GM10266 (cell line): ENCODE data around the gene RPS6KB2.
A peak's percentile ranks its signal among the peaks of the same experiment; 100 is the strongest.
"Not testable (repeated sequence)": the region's sequence is repeated elsewhere in the genome, so short reads cannot be mapped to it uniquely, and the experiment has no call there.

Source experiments
- DNase-seq: peaks from one replicate; pipeline ENCODE4 v3.0.0; 2012; ENCODE audit errors: extremely low spot score
- CTCF ChIP-seq: IDR thresholded peaks from 2 replicates; pipeline ENCODE4 v1.5.1; 2012; ENCODE audit warnings: mild to moderate bottlenecking, low read depth; ENCODE audit not compliant: control insufficient read depth, insufficient read depth; ENCODE audit errors: missing control alignments

The RPS6KB2 gene

DNA sequence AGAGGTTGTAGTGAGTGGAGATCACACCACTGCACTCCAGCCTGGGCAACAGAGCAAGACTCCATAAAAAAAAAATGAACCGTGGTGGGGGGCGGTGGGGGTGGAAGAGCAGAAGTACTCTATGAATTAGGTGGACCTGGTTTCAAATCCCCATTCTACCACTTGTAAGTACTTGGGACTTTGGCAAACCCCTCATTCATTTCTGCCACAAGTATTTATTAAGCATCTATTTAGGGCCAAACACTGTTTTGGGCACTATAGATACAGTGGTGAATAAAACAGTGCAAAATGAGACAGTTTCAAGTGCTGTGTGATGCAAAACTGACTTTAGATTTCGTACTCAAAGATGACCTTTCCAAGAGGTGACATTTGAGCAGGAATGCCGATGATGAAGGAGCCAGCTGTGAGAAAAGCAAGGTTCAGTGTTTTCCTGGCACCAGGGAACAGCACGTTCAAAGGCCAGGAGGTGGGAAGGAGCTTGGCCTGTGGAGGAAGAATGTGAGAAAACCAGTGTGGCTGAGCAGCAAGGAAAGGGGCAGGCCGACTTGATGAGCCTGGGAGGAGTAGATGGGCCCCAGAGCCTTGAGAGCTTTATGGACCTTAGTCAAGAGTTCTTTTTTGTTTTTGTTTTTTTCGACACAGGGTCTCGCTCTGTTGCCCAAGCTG lies 42.2 kb downstream of the RPS6KB2 start:
- DNase-seq, result no peak
- no peak for TF ChIP-seq CTCF

- no peak for TF ChIP-seq CTCF
- DNase-seq, result no peak
These were observed 44.6 kb downstream of the RPS6KB2 start for GRCh38 chr11:67472882-67473281.

GRCh38 chr11:67476692-67477091 lies 48.4 kb downstream of the RPS6KB2 start:
- DNase-seq, result not testable (repeated sequence)

DNA sequence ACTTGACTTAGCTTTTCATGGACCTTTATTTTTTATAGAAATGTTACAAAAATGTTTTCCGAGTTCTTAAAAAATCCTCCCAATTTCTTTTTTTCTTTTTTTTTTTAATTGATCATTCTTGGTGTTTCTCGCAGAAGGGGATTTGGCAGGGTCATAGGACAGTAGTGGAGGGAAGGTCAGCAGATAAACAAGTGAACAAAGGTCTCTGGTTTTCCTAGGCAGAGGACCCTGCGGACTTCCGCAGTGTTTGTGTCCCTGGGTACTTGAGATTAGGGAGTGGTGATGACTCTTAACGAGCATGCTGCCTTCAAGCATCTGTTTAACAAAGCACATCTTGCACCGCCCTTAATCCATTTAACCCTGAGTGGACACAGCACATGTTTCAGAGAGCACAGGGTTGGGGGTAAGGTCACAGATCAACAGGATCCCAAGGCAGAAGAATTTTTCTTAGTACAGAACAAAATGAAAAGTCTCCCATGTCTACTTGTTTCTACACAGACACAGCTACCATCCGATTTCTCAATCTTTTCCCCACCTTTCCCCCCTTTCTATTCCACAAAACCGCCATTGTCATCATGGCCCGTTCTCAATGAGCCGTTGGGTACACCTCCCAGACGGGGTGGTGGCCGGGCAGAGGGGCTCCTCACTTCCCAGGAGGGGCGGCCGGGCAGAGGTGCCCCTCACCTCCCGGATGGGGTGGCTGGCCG lies 49.2 kb downstream of the RPS6KB2 start:
- not testable (repeated sequence) for DNase-seq

GRCh38 chr11:67482275-67482826 lies 54.1 kb downstream of the RPS6KB2 start:
- DNase-seq, result no peak
- no peak for TF ChIP-seq CTCF

GRCh38 chr11:67482827-67483798 lies 54.8 kb downstream of the RPS6KB2 start, which contains the start of gene AIP:
Gene AIP, plus strand, starts transcription at chr11:67483026. Its CDS starts 133 bp downstream, at chr11:67483159.
- DNase-seq, result peak; percentile 94
- TF ChIP-seq CTCF, result no peak

GRCh38 chr11:67483831-67484665 lies 55.8 kb downstream of the RPS6KB2 start:
- TF ChIP-seq CTCF, result no peak
- peak; percentile 55 for DNase-seq
